Measurements from ENCODE around the gene TMEM89. TPM values are rescaled to one million over a fixed set of nuclear protein-coding genes. Genes with fewer than 3 reads are reported as not detected.

Gene TMEM89
- polyA plus RNA-seq, 3 donors = 0.21 TPM; not detected in 2

DNA sequence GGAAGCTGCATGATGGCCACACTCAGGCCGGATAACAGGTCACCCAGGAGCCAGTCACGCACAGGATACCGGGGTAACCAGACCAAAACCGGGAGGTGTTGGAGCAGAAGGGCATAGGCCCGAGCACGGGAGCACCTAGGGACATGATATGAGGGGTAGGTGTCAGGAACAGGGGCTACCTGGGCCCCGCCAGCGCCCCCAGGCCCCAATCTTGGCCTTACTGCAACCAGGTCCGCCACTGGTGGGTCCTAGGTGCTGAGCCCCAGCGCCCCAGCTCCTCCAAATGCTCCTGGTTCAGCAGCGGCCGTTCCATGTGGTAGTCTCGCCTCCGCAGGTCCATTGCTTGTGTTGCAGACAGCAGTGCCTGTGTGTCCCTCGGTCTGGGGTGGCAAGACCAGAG, 11.7 kb upstream of the TMEM89 start:
- H3K4me3 ChIP-seq (replicated peaks in 1 of 3; ENCODE audit: low read depth in 2 of 3, low read length in 3 of 3) = no peak overlapping the region
- no peaks in the 10 kb centered on the region for H3K9me3 ChIP-seq (replicated peaks in 1 of 2; ENCODE audit: control insufficient read depth in 1 of 2, insufficient read depth in 1 of 2, low read length in 2 of 2)
- peaks cover 48 to 54% of the 10 kb centered on the region in 2 donors for H3K36me3 ChIP-seq (replicated peaks in 1 of 2; ENCODE audit: control insufficient read depth in 1 of 2, insufficient read depth in 2 of 2, low read length in 2 of 2)
- TF ChIP-seq, protein P1, sequence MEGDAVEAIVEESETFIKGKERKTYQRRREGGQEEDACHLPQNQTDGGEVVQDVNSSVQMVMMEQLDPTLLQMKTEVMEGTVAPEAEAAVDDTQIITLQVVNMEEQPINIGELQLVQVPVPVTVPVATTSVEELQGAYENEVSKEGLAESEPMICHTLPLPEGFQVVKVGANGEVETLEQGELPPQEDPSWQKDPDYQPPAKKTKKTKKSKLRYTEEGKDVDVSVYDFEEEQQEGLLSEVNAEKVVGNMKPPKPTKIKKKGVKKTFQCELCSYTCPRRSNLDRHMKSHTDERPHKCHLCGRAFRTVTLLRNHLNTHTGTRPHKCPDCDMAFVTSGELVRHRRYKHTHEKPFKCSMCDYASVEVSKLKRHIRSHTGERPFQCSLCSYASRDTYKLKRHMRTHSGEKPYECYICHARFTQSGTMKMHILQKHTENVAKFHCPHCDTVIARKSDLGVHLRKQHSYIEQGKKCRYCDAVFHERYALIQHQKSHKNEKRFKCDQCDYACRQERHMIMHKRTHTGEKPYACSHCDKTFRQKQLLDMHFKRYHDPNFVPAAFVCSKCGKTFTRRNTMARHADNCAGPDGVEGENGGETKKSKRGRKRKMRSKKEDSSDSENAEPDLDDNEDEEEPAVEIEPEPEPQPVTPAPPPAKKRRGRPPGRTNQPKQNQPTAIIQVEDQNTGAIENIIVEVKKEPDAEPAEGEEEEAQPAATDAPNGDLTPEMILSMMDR (IDR thresholded peaks at IDR 0.05) = no peak
- Mint-ChIP-seq H3K4me1 (peaks cover 23% of the 10 kb centered on the region), H3K9me3 (no peaks in the 10 kb centered on the region), H3K27ac (no peak overlapping the region), H3K27me3 (ENCODE audit: low read depth in 3 of 3) (peaks cover 0 to 1% (median 0%) of the 10 kb centered on the region in 3 donors), H3K4me3 (peak overlapping the region in 1 of 2 donors; percentile 30), H3K36me3 (peaks cover 40 to 53% of the 10 kb centered on the region in 2 donors)
- intact Hi-C loops (cut with micrococcal nuclease) = loop anchor here (10.0 kb wide), 1 partner anchor 168 kb away; a partner anchor contains a TSS
- H3K27me3 ChIP-seq (ENCODE audit: control insufficient read depth in 2 of 2, insufficient read depth in 2 of 2, low read length in 2 of 2) = no peaks in the 10 kb centered on the region
- peaks cover 19% of the 10 kb centered on the region for H3K79me2 ChIP-seq (ENCODE audit: insufficient read depth, low read length)
- H3K9ac ChIP-seq (ENCODE audit: insufficient read depth, low read length, poor library complexity, severe bottlenecking) = no peak overlapping the region
- H2AFZ ChIP-seq (ENCODE audit: insufficient read depth, low read depth, low read length, poor library complexity, severe bottlenecking) = no peak overlapping the region
- WGBS (ENCODE audit: insufficient coverage) = 98% methylated on average over 12 of the region's 15 CpGs
- H3K4me2 ChIP-seq (replicated peaks; ENCODE audit: extremely low read depth, low read length, poor library complexity, severe bottlenecking) = no peak overlapping the region
- no peak for DNase-seq
- H3K27ac ChIP-seq (ENCODE audit: low read depth in 1 of 2, low read length in 2 of 2) = no peak overlapping the region
- peaks cover 21 to 32% of the 10 kb centered on the region in 2 donors for H3K4me1 ChIP-seq (ENCODE audit: control insufficient read depth in 1 of 2, insufficient read depth in 2 of 2, low read length in 2 of 2)
- peaks cover 16% of the 10 kb centered on the region for H4K20me1 ChIP-seq (ENCODE audit: insufficient read depth, low read length)

DNA sequence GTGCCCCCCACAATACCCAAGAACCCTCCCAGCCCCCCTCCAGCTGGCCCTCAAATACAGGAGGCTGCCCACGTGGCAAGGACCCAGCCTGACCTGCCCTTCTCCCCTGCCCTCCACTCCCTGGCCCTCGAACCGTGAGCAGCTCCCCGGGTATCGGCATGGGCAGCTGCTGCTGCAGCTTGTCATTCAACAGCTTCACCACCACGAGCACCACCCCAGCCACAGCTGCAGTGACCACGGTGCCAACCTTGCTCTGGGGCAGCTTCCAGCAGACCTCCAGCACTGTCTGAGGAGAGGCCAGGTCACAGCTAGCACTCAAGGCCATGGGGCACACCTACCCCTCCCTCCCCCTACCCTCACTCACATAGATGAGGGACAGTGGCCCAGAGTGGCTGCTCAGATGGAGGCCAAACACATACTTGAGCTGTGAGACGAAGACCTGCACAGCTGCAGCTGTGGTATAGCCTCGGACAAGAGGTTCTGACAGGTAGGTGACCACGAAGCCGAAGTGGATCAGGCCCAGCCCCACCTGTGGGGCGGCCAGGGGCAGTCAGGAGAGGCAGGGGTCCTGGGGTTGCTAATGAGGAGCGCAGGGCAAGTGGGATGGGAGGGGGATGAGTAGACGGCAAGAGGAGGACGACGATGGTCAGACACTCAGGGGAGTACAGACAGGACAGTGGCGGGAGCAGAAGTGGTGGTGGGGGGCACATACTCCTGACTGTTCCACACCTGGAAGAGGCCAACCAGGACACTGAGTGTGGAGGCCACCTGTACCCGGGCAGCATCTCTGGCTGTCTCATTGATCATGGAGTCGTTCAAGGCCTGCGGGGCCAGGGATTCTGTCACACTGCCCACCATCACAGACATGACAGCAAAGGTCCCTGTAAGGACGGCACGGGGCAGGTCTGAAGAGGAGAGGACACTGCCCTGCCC, 10.2 kb upstream of the TMEM89 start:
- Mint-ChIP-seq H3K4me1 (peaks cover 23% of the 10 kb centered on the region), H3K36me3 (peaks cover 53 to 67% of the 10 kb centered on the region in 2 donors), H3K27me3 (ENCODE audit: low read depth in 3 of 3) (peaks cover 0 to 4% (median 1%) of the 10 kb centered on the region in 3 donors), H3K9me3 (peaks cover 0 to 1% (median 0%) of the 10 kb centered on the region in 7 donors), H3K27ac (peak overlapping the region in 1 of 7 donors; percentile 12), H3K4me3 (no peak overlapping the region)
- Histone ChIP-seq H3K9me3 (replicated peaks in 1 of 2; ENCODE audit: control insufficient read depth in 1 of 2, insufficient read depth in 1 of 2, low read length in 2 of 2) (no peaks in the 10 kb centered on the region), H3K4me3 (replicated peaks in 1 of 3; ENCODE audit: low read depth in 2 of 3, low read length in 3 of 3) (no peak overlapping the region), H3K27ac (ENCODE audit: low read depth in 1 of 2, low read length in 2 of 2) (no peak overlapping the region), H3K4me2 (replicated peaks; ENCODE audit: extremely low read depth, low read length, poor library complexity, severe bottlenecking) (no peak overlapping the region), H2AFZ (ENCODE audit: insufficient read depth, low read depth, low read length, poor library complexity, severe bottlenecking) (no peak overlapping the region), H3K4me1 (ENCODE audit: control insufficient read depth in 1 of 2, insufficient read depth in 2 of 2, low read length in 2 of 2) (peaks cover 21 to 32% of the 10 kb centered on the region in 2 donors), H4K20me1 (ENCODE audit: insufficient read depth, low read length) (peaks cover 16% of the 10 kb centered on the region), H3K9ac (ENCODE audit: insufficient read depth, low read length, poor library complexity, severe bottlenecking) (no peak overlapping the region), H3K27me3 (ENCODE audit: control insufficient read depth in 2 of 2, insufficient read depth in 2 of 2, low read length in 2 of 2) (no peaks in the 10 kb centered on the region), H3K79me2 (ENCODE audit: insufficient read depth, low read length) (peaks cover 19% of the 10 kb centered on the region), H3K36me3 (replicated peaks in 1 of 2; ENCODE audit: control insufficient read depth in 1 of 2, insufficient read depth in 2 of 2, low read length in 2 of 2) (peaks cover 63 to 69% of the 10 kb centered on the region in 2 donors)
- intact Hi-C loops (cut with micrococcal nuclease) = loop anchor here (10.0 kb wide), 1 partner anchor 167 kb away; a partner anchor contains a TSS
- TF ChIP-seq, protein P1 (IDR thresholded peaks at IDR 0.05) = no peak
- no peak for DNase-seq
- WGBS (ENCODE audit: insufficient coverage) = 96% methylated on average over 21 of the region's 22 CpGs

All from CD14-positive monocyte (primary cell).